ENCODE data around the gene CCT6B.

DNA sequence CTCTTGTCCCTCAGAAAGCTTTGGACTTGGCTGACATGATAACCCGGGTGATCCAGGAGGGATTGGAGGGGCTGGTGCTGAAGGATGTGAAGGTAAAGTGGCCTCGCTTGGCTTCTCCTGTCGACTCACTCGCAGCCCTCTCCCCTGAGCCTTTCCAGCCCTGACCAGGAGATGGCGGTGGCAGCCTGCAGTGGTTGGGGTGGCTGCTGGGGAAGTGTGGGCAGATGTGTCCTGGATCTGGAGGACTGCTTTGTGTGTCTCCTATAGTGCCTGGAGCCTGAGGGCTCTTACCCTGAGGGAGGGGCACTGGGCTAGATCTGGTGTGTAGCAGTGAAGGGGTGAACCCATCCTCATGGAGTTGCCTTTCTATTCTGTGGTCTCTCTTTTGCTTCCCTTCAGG, 36.9 kb upstream of the CCT6B start:
- TF ChIP-seq, protein P1, sequence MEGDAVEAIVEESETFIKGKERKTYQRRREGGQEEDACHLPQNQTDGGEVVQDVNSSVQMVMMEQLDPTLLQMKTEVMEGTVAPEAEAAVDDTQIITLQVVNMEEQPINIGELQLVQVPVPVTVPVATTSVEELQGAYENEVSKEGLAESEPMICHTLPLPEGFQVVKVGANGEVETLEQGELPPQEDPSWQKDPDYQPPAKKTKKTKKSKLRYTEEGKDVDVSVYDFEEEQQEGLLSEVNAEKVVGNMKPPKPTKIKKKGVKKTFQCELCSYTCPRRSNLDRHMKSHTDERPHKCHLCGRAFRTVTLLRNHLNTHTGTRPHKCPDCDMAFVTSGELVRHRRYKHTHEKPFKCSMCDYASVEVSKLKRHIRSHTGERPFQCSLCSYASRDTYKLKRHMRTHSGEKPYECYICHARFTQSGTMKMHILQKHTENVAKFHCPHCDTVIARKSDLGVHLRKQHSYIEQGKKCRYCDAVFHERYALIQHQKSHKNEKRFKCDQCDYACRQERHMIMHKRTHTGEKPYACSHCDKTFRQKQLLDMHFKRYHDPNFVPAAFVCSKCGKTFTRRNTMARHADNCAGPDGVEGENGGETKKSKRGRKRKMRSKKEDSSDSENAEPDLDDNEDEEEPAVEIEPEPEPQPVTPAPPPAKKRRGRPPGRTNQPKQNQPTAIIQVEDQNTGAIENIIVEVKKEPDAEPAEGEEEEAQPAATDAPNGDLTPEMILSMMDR (conservative IDR thresholded peaks at IDR 0.05): peak; percentile 64
- TF ChIP-seq ZFX (IDR thresholded peaks at IDR 0.05): no peak
